Caco-2 (cell line): ENCODE measurements around the gene SYT6. TPM values are rescaled to one million over a fixed set of nuclear protein-coding genes. Genes with fewer than 3 reads are reported as not detected.
A peak's percentile ranks its signal among the peaks of the same experiment; 100 is the strongest.

Experiments
- Bru-seq: library from RNA; stranded (reverse); fragments of 400-500 nt; gene quantifications from one replicate; lab custom pipeline; 2021; lab: Mats Ljungman, UMichigan
- BruChase-seq, 2 experiments: library from RNA; stranded (reverse); fragments of 400-500 nt; gene quantifications; one replicate each; lab custom pipeline; 2021; lab: Mats Ljungman, UMichigan
- BruUV-seq: library from RNA; stranded (reverse); fragments of 400-500 nt; replicated peaks from 2 replicates; lab custom pipeline; 2021; lab: Mats Ljungman, UMichigan
- CTCF ChIA-PET: fragments of 300-600 bp; sonication (Branson Sonifier 250); formaldehyde crosslinking; loops from one replicate; lab custom pipeline; 2022; ENCODE audit warnings: antibody characterized with exemption; lab: Charles Lee
- POLR2A ChIA-PET: fragments of 300-600 bp; sonication (Branson Sonifier 250); formaldehyde crosslinking; loops from one replicate; lab custom pipeline; 2022; ENCODE audit warnings: antibody characterized with exemption; lab: Charles Lee
- DNase-seq, 2 experiments: peaks; one replicate each; pipeline versions ENCODE4 v3.0.0 to v3.0.0-alpha.2; 2020 to 2022
- H3K27me3 ChIP-seq: replicated peaks from 2 replicates; pipeline ENCODE4 v1.6.0; 2011; ENCODE audit warnings: low read length; ENCODE audit not compliant: control insufficient read depth, insufficient read depth
- H3K36me3 ChIP-seq: 2 replicates; pipeline ENCODE4 v1.5.1; 2011; ENCODE audit warnings: low read length; ENCODE audit not compliant: control insufficient read depth, insufficient read depth
- H3K4me1 ChIP-seq: fragments of 250-450 bp; sonication (Bioruptor Pico); 2 replicates; pipeline ENCODE4 v1.5.1; 2020; ENCODE audit warnings: mild to moderate bottlenecking
- H3K4me3 ChIP-seq: 2 replicates; pipeline ENCODE4 v1.5.1; 2011; ENCODE audit warnings: low read depth, mild to moderate bottlenecking, control low read depth, low read length
- H3K9me3 ChIP-seq: fragments of 250-450 bp; sonication (Bioruptor Pico); 2 replicates; pipeline ENCODE4 v1.5.1; 2020; ENCODE audit warnings: mild to moderate bottlenecking, moderate library complexity
- H3K27ac Mint-ChIP-seq: one replicate; pipeline ENCODE4 v1.8.0; 2022; ENCODE audit warnings: mixed read lengths; ENCODE audit not compliant: unreplicated experiment
- H3K27me3 Mint-ChIP-seq: one replicate; pipeline ENCODE4 v1.8.0; 2022; ENCODE audit warnings: mixed read lengths; ENCODE audit not compliant: insufficient read depth, unreplicated experiment
- H3K36me3 Mint-ChIP-seq: one replicate; pipeline ENCODE4 v1.8.0; 2022; ENCODE audit warnings: mild to moderate bottlenecking, mixed read lengths; ENCODE audit not compliant: insufficient read depth, unreplicated experiment
- H3K4me1 Mint-ChIP-seq: one replicate; pipeline ENCODE4 v1.8.0; 2022; ENCODE audit warnings: low read depth, mixed read lengths; ENCODE audit not compliant: unreplicated experiment
- H3K4me3 Mint-ChIP-seq: one replicate; pipeline ENCODE4 v1.8.0; 2022; ENCODE audit warnings: mild to moderate bottlenecking, moderate library complexity, mixed read lengths; ENCODE audit not compliant: unreplicated experiment
- H3K9me3 Mint-ChIP-seq: one replicate; pipeline ENCODE4 v1.8.0; 2022; ENCODE audit warnings: mixed read lengths; ENCODE audit not compliant: unreplicated experiment
- intact Hi-C: fragments of 100-400 bp; cut with micrococcal nuclease; formaldehyde crosslinking; loops from one replicate; pipeline ENCODE4 v1.10.0; 2022; ENCODE audit not compliant: unreplicated experiment
- long read RNA-seq: library from polyadenylated mRNA; stranded (forward); transcript quantifications from one replicate; pipeline ENCODE4 v2.0.0, GENCODE V29; 2022
- total RNA-seq: library from RNA; stranded (reverse); gene quantifications from 2 replicates; pipeline ENCODE4 v1.2.3, GENCODE V29; 2022
- TF ChIP-seq, protein P1 (sequence below), 2 experiments: fragments of 200-600 bp in 1 of 2; IDR thresholded peaks; 1 replicate in 1 of 2; 2 replicates in 1 of 2; pipeline versions ENCODE4 v1.5.1 to v1.8.0; 2011 to 2022; ENCODE audit warnings: antibody characterized with exemption in 1 of 2, control low read depth in 1 of 2, inconsistent platforms in 1 of 2, low read depth in 1 of 2, low read length in 1 of 2, mild to moderate bottlenecking in 1 of 2, moderate library complexity in 1 of 2; ENCODE audit not compliant: insufficient read depth in 1 of 2, severe bottlenecking in 1 of 2, unreplicated experiment in 1 of 2

Gene SYT6, protein sequence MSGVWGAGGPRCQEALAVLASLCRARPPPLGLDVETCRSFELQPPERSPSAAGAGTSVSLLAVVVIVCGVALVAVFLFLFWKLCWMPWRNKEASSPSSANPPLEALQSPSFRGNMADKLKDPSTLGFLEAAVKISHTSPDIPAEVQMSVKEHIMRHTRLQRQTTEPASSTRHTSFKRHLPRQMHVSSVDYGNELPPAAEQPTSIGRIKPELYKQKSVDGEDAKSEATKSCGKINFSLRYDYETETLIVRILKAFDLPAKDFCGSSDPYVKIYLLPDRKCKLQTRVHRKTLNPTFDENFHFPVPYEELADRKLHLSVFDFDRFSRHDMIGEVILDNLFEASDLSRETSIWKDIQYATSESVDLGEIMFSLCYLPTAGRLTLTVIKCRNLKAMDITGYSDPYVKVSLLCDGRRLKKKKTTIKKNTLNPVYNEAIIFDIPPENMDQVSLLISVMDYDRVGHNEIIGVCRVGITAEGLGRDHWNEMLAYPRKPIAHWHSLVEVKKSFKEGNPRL
- total RNA-seq (0.32 and 0.60 TPM in 2 replicates), Bru-seq, nascent RNA (percentile 26 among the genes with signal in this experiment), BruChase-seq, experiment 1, labeled RNA remaining after a 2-hour chase (percentile 21 among the genes with signal in this experiment), BruChase-seq, experiment 2, labeled RNA remaining after a 6-hour chase (percentile 17 among the genes with signal in this experiment)
- long read RNA-seq, partial matches to known transcripts: 0 of 2 reads
- long read RNA-seq, other reads (novel, unspliced or antisense): 2 of 2 reads

DNA sequence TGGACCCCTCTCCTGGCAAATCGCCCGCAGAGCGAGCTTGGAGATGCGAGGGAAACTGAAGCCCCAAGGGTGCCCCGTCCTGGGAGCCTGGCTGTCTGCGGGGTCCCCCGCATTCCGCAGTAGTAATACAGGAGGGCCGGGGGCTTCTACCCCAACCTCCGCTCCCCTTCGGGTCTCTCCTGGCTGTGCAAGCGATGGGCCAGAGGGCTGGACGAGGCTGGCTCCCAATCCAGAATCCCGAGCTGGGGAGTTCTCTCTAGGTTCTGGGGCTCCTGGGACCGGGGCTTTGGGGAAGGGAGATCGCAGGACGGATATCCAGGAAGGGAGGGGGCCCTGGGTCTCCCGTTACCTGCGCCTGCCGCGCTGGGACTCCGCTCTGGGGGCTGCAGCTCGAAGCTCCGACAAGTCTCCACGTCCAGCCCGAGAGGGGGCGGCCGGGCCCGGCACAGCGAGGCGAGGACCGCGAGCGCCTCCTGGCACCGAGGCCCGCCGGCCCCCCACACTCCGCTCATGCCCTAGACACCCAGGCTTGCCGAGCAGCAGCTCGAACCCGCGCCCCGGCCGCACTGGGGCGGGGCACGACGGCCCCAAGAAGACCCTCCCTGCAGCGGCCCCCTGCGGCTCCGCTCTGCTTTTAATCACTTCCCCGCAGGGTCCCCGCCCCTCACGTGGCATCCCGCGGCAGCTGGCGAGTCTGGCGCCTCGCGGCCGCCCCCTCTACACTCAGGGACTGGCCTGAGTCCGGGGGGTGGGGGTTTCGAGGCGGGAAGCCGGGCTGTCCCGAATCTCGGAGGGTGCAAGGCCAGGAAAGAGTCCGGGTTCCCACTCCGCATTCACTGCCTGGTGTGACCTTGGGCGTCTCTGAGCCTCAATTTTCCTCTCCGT is at the start of gene SYT6:
SYT6 (minus strand) TSS at position 609 of the 885 bp plus-strand sequence; CDS start at position 512, 97 bp downstream.
- no TSS peak for BruUV-seq
- Histone ChIP-seq H3K9me3 (no peaks in the 10 kb centered on the region), H3K27me3 (no peaks in the 10 kb centered on the region; the same call in 1 of the 2 replicates), H3K36me3 (no peaks in the 10 kb centered on the region), H3K4me3 (peak within 1 kb of the TSS; percentile 39), H3K4me1 (no peaks in the 10 kb centered on the region)
- Mint-ChIP-seq H3K36me3 (no peaks in the 10 kb centered on the region), H3K27ac (no peak within 1 kb of the TSS), H3K27me3 (peaks cover 9% of the 10 kb centered on the region), H3K4me3 (peak within 1 kb of the TSS; percentile 42), H3K9me3 (no peaks in the 10 kb centered on the region), H3K4me1 (no peaks in the 10 kb centered on the region)
- DNase-seq: no peak
- CTCF ChIA-PET: interaction anchor here (1.0 to 1.5 kb wide), 4 partner anchors 45 to 402 kb away, joined by 3 read pairs; partner anchors contain the start of gene OLFML3
- intact Hi-C loops: no loop called here
- POLR2A ChIA-PET: no interaction called here
- TF ChIP-seq, protein P1, sequence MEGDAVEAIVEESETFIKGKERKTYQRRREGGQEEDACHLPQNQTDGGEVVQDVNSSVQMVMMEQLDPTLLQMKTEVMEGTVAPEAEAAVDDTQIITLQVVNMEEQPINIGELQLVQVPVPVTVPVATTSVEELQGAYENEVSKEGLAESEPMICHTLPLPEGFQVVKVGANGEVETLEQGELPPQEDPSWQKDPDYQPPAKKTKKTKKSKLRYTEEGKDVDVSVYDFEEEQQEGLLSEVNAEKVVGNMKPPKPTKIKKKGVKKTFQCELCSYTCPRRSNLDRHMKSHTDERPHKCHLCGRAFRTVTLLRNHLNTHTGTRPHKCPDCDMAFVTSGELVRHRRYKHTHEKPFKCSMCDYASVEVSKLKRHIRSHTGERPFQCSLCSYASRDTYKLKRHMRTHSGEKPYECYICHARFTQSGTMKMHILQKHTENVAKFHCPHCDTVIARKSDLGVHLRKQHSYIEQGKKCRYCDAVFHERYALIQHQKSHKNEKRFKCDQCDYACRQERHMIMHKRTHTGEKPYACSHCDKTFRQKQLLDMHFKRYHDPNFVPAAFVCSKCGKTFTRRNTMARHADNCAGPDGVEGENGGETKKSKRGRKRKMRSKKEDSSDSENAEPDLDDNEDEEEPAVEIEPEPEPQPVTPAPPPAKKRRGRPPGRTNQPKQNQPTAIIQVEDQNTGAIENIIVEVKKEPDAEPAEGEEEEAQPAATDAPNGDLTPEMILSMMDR (IDR thresholded peaks at IDR 0.05; ENCODE audit: insufficient read depth in 1 of 2, low read depth in 1 of 2, low read length in 1 of 2, severe bottlenecking in 1 of 2, unreplicated experiment in 1 of 2): no peak

DNA sequence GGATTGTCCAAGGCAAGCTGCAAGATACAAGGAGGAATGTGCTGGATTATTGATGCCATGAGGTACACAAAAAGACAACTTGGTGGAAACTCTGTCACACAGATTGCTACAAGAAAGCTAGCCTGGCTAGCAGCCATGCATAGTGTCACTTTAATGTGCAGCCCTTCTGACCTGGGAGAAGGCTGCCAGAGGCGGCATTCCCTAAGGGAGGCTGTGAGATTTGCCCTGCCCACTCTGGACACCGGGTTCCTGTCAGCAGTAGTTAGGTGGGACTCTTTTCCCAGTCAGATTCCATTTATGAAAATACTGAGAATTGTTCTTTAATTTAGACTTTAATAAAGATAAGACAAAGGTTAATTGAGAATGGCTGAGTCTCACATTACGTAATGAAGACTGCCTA is 47.8 kb upstream of the SYT6 start:
- no peaks in the 10 kb centered on the region for H3K4me1 Mint-ChIP-seq
- ChIA-PET CTCF (no interaction called here), POLR2A (no interaction called here)
- BruUV-seq: no TSS peak
- no peaks in the 10 kb centered on the region for H3K9me3 Mint-ChIP-seq
- H3K36me3 Mint-ChIP-seq: no peaks in the 10 kb centered on the region
- DNase-seq: no peak
- no peak overlapping the region for H3K4me3 Mint-ChIP-seq
- peaks cover 7% of the 10 kb centered on the region for H3K27me3 Mint-ChIP-seq
- Histone ChIP-seq H3K9me3 (no peaks in the 10 kb centered on the region), H3K36me3 (no peaks in the 10 kb centered on the region), H3K27me3 (no peaks in the 10 kb centered on the region), H3K4me1 (no peaks in the 10 kb centered on the region), H3K4me3 (no peak overlapping the region)
- H3K27ac Mint-ChIP-seq: no peak overlapping the region
- intact Hi-C loops: no loop called here
- TF ChIP-seq, protein P1 (IDR thresholded peaks at IDR 0.05; ENCODE audit: insufficient read depth in 1 of 2, low read depth in 1 of 2, low read length in 1 of 2, severe bottlenecking in 1 of 2, unreplicated experiment in 1 of 2): no peak
